ENCODE data around the gene HPSE2. TPM values are rescaled to one million over a fixed set of nuclear protein-coding genes. Genes with fewer than 3 reads are reported as not detected.

Gene HPSE2
- total RNA-seq, 1 donor from 2014 or later = not detected

GRCh38 chr10:98713586-98713985 lies 522.1 kb downstream of the HPSE2 start:
- DNase-seq (ENCODE audit: extremely low read depth, low read depth, low spot score) = no peak

GRCh38 chr10:98696516-98696915 lies 539.1 kb downstream of the HPSE2 start:
- no peak for DNase-seq (ENCODE audit: extremely low read depth, low read depth, low spot score)

- no peak for DNase-seq (ENCODE audit: extremely low read depth, low read depth, low spot score)
Observed at GRCh38 chr10:98694883-98695282, 540.8 kb downstream of the HPSE2 start.

- DNase-seq (ENCODE audit: extremely low read depth, low read depth, low spot score) = no peak
Observed at GRCh38 chr10:98694014-98694413, 541.6 kb downstream of the HPSE2 start.

GRCh38 chr10:98687685-98688084 lies 548.0 kb downstream of the HPSE2 start:
- no peak for DNase-seq (ENCODE audit: extremely low read depth, low read depth, low spot score)

- DNase-seq (ENCODE audit: extremely low read depth, low read depth, low spot score) = no peak
Observed at GRCh38 chr10:98684019-98684899, 551.4 kb downstream of the HPSE2 start.

GRCh38 chr10:98676895-98677294 lies 558.8 kb downstream of the HPSE2 start:
- DNase-seq (ENCODE audit: extremely low read depth, low read depth, low spot score) = no peak

- no peak for DNase-seq (ENCODE audit: extremely low read depth, low read depth, low spot score)
Observed at GRCh38 chr10:98675902-98676301, 559.8 kb downstream of the HPSE2 start.

- DNase-seq (ENCODE audit: extremely low read depth, low read depth, low spot score) = no peak
Observed at GRCh38 chr10:98673171-98673782, 562.4 kb downstream of the HPSE2 start.

GRCh38 chr10:98667081-98667480 lies 568.6 kb downstream of the HPSE2 start:
- no peak for DNase-seq (ENCODE audit: extremely low read depth, low read depth, low spot score)

- DNase-seq (ENCODE audit: extremely low read depth, low read depth, low spot score) = no peak
Observed at GRCh38 chr10:98666276-98666675, 569.4 kb downstream of the HPSE2 start.

- no peak for DNase-seq (ENCODE audit: extremely low read depth, low read depth, low spot score)
Observed at GRCh38 chr10:98664329-98665042, 571.2 kb downstream of the HPSE2 start.

- DNase-seq (ENCODE audit: extremely low read depth, low read depth, low spot score) = no peak
Observed at GRCh38 chr10:98659951-98660350, 575.7 kb downstream of the HPSE2 start.

- no peak for DNase-seq (ENCODE audit: extremely low read depth, low read depth, low spot score)
Observed at GRCh38 chr10:98655492-98655891, 580.2 kb downstream of the HPSE2 start.

GRCh38 chr10:98649170-98649569 lies 586.5 kb downstream of the HPSE2 start:
- DNase-seq (ENCODE audit: extremely low read depth, low read depth, low spot score) = no peak

GRCh38 chr10:98646998-98647917 lies 588.4 kb downstream of the HPSE2 start:
- no peak for DNase-seq (ENCODE audit: extremely low read depth, low read depth, low spot score)

GRCh38 chr10:98644466-98644865 lies 591.2 kb downstream of the HPSE2 start:
- DNase-seq (ENCODE audit: extremely low read depth, low read depth, low spot score) = no peak

- no peak for DNase-seq (ENCODE audit: extremely low read depth, low read depth, low spot score)
Observed at GRCh38 chr10:98642281-98642680, 593.4 kb downstream of the HPSE2 start.

GRCh38 chr10:98638920-98639319 lies 596.7 kb downstream of the HPSE2 start:
- no peak for DNase-seq (ENCODE audit: extremely low read depth, low read depth, low spot score)

GRCh38 chr10:98636921-98637329 lies 598.7 kb downstream of the HPSE2 start:
- DNase-seq (ENCODE audit: extremely low read depth, low read depth, low spot score) = no peak

Data from glomerular endothelial cell (primary cell).